ENCODE measurements around the gene WHRN.

- TF ChIP-seq CTCF (IDR thresholded peaks at IDR 0.05; ENCODE audit: poor library complexity, severe bottlenecking) = no peak
- no peak for TF ChIP-seq RAD21 (conservative IDR thresholded peaks at IDR 0.05)
- TF ChIP-seq MXI1 (conservative IDR thresholded peaks at IDR 0.05; ENCODE audit: poor library complexity, severe bottlenecking) = no peak
Measured at GRCh38 chr9:114450833-114451706, 54.2 kb downstream of the WHRN start.

Data from neural cell (in vitro differentiated cells).